Measurements from ENCODE around the gene FGFR3. TPM values are rescaled to one million over a fixed set of nuclear protein-coding genes. Genes with fewer than 3 reads are reported as not detected.

FGFR3 gene
- polyA plus RNA-seq, 1 donor from 2014 or later, result 0.48 TPM

- no peaks in the 10 kb centered on the region for H3K27me3 ChIP-seq (ENCODE audit: insufficient read depth, low read depth, low read length)
- H3K9me2 ChIP-seq (ENCODE audit: insufficient read depth, low read length), result no peaks in the 10 kb centered on the region
- H3K27ac ChIP-seq (ENCODE audit: low read length), result no peak overlapping the region
- H3K79me2 ChIP-seq (replicated peaks; ENCODE audit: insufficient read depth, low read length), result no peaks in the 10 kb centered on the region
- no peaks in the 10 kb centered on the region for H3F3A ChIP-seq (ENCODE audit: insufficient read depth, low read length, poor library complexity, severe bottlenecking)
- H3K4me3 ChIP-seq (ENCODE audit: low read length), result no peak overlapping the region
- no peaks in the 10 kb centered on the region for H4K20me1 ChIP-seq (ENCODE audit: insufficient read depth)
- no peak overlapping the region for H3K9ac ChIP-seq (ENCODE audit: low read length)
- H3K36me3 ChIP-seq (ENCODE audit: insufficient read depth, low read length), result no peaks in the 10 kb centered on the region
- TF ChIP-seq CTCF (IDR thresholded peaks at IDR 0.05; ENCODE audit: poor library complexity, severe bottlenecking), result no peak
- no peak for TF ChIP-seq MXI1 (conservative IDR thresholded peaks at IDR 0.05; ENCODE audit: poor library complexity, severe bottlenecking)
- TF ChIP-seq EZH2 (IDR thresholded peaks at IDR 0.05; ENCODE audit: borderline replicate concordance, insufficient read depth, low read length, poor library complexity, severe bottlenecking), result no peak
- no peak for TF ChIP-seq POLR2AphosphoS5 (IDR thresholded peaks at IDR 0.05)
- no peak for TF ChIP-seq RAD21 (conservative IDR thresholded peaks at IDR 0.05)
- TF ChIP-seq TAF1 (IDR thresholded peaks at IDR 0.05; ENCODE audit: low read depth), result no peak
- H3K9me3 ChIP-seq (ENCODE audit: low read length), result no peaks in the 10 kb centered on the region
- H2AFZ ChIP-seq (ENCODE audit: low read depth, low read length), result no peak overlapping the region
- no peak overlapping the region for H3K4me2 ChIP-seq (ENCODE audit: low read length)
Observed at GRCh38 chr4:1783015-1783414, 10.1 kb upstream of the FGFR3 start.

GRCh38 chr4:1783970-1784369 lies 9.1 kb upstream of the FGFR3 start:
- Histone ChIP-seq H3K9me3 (ENCODE audit: low read length) (no peaks in the 10 kb centered on the region), H3K4me2 (ENCODE audit: low read length) (no peak overlapping the region), H3K79me2 (replicated peaks; ENCODE audit: insufficient read depth, low read length) (no peaks in the 10 kb centered on the region), H3K4me3 (ENCODE audit: low read length) (no peak overlapping the region), H3K27me3 (ENCODE audit: insufficient read depth, low read depth, low read length) (no peaks in the 10 kb centered on the region), H3F3A (ENCODE audit: insufficient read depth, low read length, poor library complexity, severe bottlenecking) (no peaks in the 10 kb centered on the region), H2AFZ (ENCODE audit: low read depth, low read length) (no peak overlapping the region), H3K27ac (ENCODE audit: low read length) (no peak overlapping the region), H3K9ac (ENCODE audit: low read length) (no peak overlapping the region), H3K36me3 (ENCODE audit: insufficient read depth, low read length) (no peaks in the 10 kb centered on the region), H3K9me2 (ENCODE audit: insufficient read depth, low read length) (no peaks in the 10 kb centered on the region), H4K20me1 (ENCODE audit: insufficient read depth) (no peaks in the 10 kb centered on the region)
- TF ChIP-seq MXI1 (conservative IDR thresholded peaks at IDR 0.05; ENCODE audit: poor library complexity, severe bottlenecking), result no peak
- no peak for TF ChIP-seq SMC3 (conservative IDR thresholded peaks at IDR 0.05; ENCODE audit: poor library complexity)
- no peak for TF ChIP-seq TAF1 (IDR thresholded peaks at IDR 0.05; ENCODE audit: low read depth)
- TF ChIP-seq CTCF (IDR thresholded peaks at IDR 0.05; ENCODE audit: poor library complexity, severe bottlenecking), result no peak
- no peak for TF ChIP-seq RAD21 (conservative IDR thresholded peaks at IDR 0.05)
- TF ChIP-seq EP300 (conservative IDR thresholded peaks at IDR 0.05; ENCODE audit: poor library complexity, severe bottlenecking), result no peak
- no peak for TF ChIP-seq POLR2AphosphoS5 (IDR thresholded peaks at IDR 0.05)
- no peak for TF ChIP-seq REST (IDR thresholded peaks at IDR 0.05; ENCODE audit: borderline replicate concordance)
